ENCODE results near the gene NR5A2.

NR5A2 gene

DNA sequence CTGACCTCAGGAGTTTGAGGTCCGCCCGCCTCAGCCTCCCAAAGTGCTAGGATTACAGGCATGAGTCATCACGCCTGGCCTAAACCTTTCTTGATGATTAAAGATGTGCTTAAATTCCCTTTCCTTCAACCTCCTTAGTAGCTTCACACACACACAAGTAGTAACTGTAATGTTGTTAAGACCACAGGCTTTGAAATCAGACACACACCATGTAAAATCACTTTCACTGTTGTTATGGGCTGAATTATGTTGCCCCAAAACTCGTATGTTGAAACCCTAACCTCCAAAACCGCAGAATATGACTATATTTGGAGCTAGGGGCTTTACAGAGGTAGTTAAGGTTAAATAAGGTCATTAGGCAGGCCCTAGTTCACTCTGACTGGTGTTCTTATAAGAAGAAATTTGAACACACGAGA is 180.2 kb downstream of the NR5A2 start:
- no peak for TF ChIP-seq CTCF (IDR thresholded peaks at IDR 0.05)
- Histone ChIP-seq H3K9ac (no peak overlapping the region), H3K9me3 (ENCODE audit: control insufficient read depth, low read length) (no peaks in the 10 kb centered on the region), H3K27ac (no peak overlapping the region), H3K36me3 (ENCODE audit: control insufficient read depth, insufficient read depth, low read length) (no peaks in the 10 kb centered on the region), H3K4me3 (ENCODE audit: low read depth, low read length) (no peak overlapping the region), H2AFZ (no peak overlapping the region), H3K4me2 (ENCODE audit: low read length) (no peak overlapping the region), H3K4me1 (no peaks in the 10 kb centered on the region), H3K79me2 (no peaks in the 10 kb centered on the region), H3K27me3 (ENCODE audit: control insufficient read depth, insufficient read depth, low read length) (no peaks in the 10 kb centered on the region)

- Histone ChIP-seq H3K9me3 (ENCODE audit: control insufficient read depth, low read length) (no peaks in the 10 kb centered on the region), H3K4me2 (ENCODE audit: low read length) (no peak overlapping the region), H3K79me2 (no peaks in the 10 kb centered on the region), H3K27me3 (ENCODE audit: control insufficient read depth, insufficient read depth, low read length) (no peaks in the 10 kb centered on the region), H3K27ac (no peak overlapping the region), H3K4me3 (ENCODE audit: low read depth, low read length) (no peak overlapping the region), H3K4me1 (no peaks in the 10 kb centered on the region), H3K36me3 (ENCODE audit: control insufficient read depth, insufficient read depth, low read length) (no peaks in the 10 kb centered on the region), H2AFZ (no peak overlapping the region), H3K9ac (no peak overlapping the region)
- TF ChIP-seq CTCF (IDR thresholded peaks at IDR 0.05), result no peak
These were observed 183.6 kb downstream of the NR5A2 start for GRCh38 chr1:200211157-200211556.

- no peaks in the 10 kb centered on the region for H3K27me3 ChIP-seq (ENCODE audit: control insufficient read depth, insufficient read depth, low read length)
- TF ChIP-seq CTCF (IDR thresholded peaks at IDR 0.05), result no peak
- no peaks in the 10 kb centered on the region for H3K9me3 ChIP-seq (ENCODE audit: control insufficient read depth, low read length)
- no peak overlapping the region for H2AFZ ChIP-seq
- H3K4me2 ChIP-seq (ENCODE audit: low read length), result no peak overlapping the region
- H3K9ac ChIP-seq, result no peak overlapping the region
- H3K4me3 ChIP-seq (ENCODE audit: low read depth, low read length), result no peak overlapping the region
- no peaks in the 10 kb centered on the region for H3K79me2 ChIP-seq
- H3K36me3 ChIP-seq (ENCODE audit: control insufficient read depth, insufficient read depth, low read length), result no peaks in the 10 kb centered on the region
- no peaks in the 10 kb centered on the region for H3K4me1 ChIP-seq
- H3K27ac ChIP-seq, result no peak overlapping the region
These were observed 185.9 kb downstream of the NR5A2 start for GRCh38 chr1:200213392-200213791.

GRCh38 chr1:200213921-200214320 is 186.4 kb downstream of the NR5A2 start:
- Histone ChIP-seq H3K4me2 (ENCODE audit: low read length) (no peak overlapping the region), H3K27ac (no peak overlapping the region)

More at GRCh38 chr1:200213921-200214320, 186.4 kb downstream of the NR5A2 start:
- H2AFZ ChIP-seq, result no peak overlapping the region
- H3K79me2 ChIP-seq, result no peaks in the 10 kb centered on the region
- no peak for TF ChIP-seq CTCF (IDR thresholded peaks at IDR 0.05)
- H3K36me3 ChIP-seq (ENCODE audit: control insufficient read depth, insufficient read depth, low read length), result no peaks in the 10 kb centered on the region
- H3K9ac ChIP-seq, result no peak overlapping the region
- no peaks in the 10 kb centered on the region for H3K27me3 ChIP-seq (ENCODE audit: control insufficient read depth, insufficient read depth, low read length)
- no peak overlapping the region for H3K4me3 ChIP-seq (ENCODE audit: low read depth, low read length)
- no peaks in the 10 kb centered on the region for H3K4me1 ChIP-seq
- H3K9me3 ChIP-seq (ENCODE audit: control insufficient read depth, low read length), result no peaks in the 10 kb centered on the region

Measured in parathyroid adenoma (tissue), 2 donors.